PFSK-1 (cell line): ENCODE data around the gene ZNF235.

Experiments used
- FOXP2 ChIP-seq: optimal IDR thresholded peaks from 2 replicates; pipeline ENCODE3; 2011; ENCODE audit warnings: borderline replicate concordance, control low read depth, inconsistent platforms; ENCODE audit not compliant: insufficient read depth; ENCODE audit errors: extremely low read length, extremely low read depth
- POLR2AphosphoS5 ChIP-seq: IDR thresholded peaks from 2 replicates; pipeline ENCODE4 v1.6.1; 2012; ENCODE audit warnings: low read depth, mild to moderate bottlenecking, control low read depth, low read length, moderate library complexity
- REST ChIP-seq, 2 experiments: IDR thresholded peaks; 2 replicates each; pipeline versions ENCODE4 v1.6.1 to v1.8.0; 2011 to 2012; ENCODE audit warnings: low read depth in 2 of 2, low read length in 2 of 2, control low read depth in 1 of 2, inconsistent platforms in 1 of 2, mild to moderate bottlenecking in 1 of 2, moderate library complexity in 1 of 2; ENCODE audit not compliant: insufficient read depth in 1 of 2
- SIN3A ChIP-seq: IDR thresholded peaks from 2 replicates; pipeline ENCODE4 v1.6.1; 2012; ENCODE audit warnings: mild to moderate bottlenecking, low read length, moderate library complexity, borderline replicate concordance; ENCODE audit not compliant: insufficient read depth
- TAF1 ChIP-seq: IDR thresholded peaks from 2 replicates; pipeline ENCODE4 v1.6.1; 2012; ENCODE audit warnings: low read length, control low read depth, borderline replicate concordance; ENCODE audit not compliant: insufficient read depth

- TF ChIP-seq POLR2AphosphoS5 = no peak
- TF ChIP-seq REST (IDR thresholded peaks at IDR 0.05; ENCODE audit: insufficient read depth in 1 of 2, low read depth in 2 of 2, low read length in 2 of 2) = no peak
- TF ChIP-seq SIN3A = no peak
- TF ChIP-seq TAF1 = no peak
- no peak for TF ChIP-seq FOXP2
Measured at GRCh38 chr19:44260343-44260681, 44.5 kb downstream of the ZNF235 start.
